Measurements from ENCODE around the gene PABPC1L. TPM values are rescaled to one million over a fixed set of nuclear protein-coding genes. Genes with fewer than 3 reads are reported as not detected.

Gene PABPC1L
- total RNA-seq, 1 donor from 2014 or later = 2.3 TPM

DNA sequence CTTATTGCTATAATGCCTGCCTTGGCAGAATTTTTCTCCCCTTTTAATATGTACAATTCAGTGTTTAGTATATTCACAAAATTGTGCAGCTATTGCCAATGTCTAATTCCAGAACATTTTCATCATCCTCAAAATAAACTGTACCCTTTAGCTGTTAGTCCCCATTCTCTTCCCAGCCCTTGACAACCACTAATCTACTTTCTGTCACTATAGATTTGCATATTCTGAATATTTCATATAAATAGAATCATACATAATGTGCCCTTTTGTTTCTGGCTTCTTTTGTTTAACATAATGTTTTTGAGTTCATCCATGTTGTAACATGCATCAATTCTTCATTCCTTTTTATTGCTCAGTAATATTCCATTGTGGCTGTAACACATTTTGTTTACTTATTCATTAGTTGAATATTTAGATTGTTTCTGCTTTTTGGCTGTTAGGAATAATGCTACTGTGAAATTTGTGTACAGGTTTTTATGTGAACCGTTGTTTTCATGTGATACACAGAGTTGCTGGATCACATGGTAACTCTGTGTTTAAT lies 78.8 kb downstream of the PABPC1L start:
- DNase-seq (ENCODE audit: missing footprints) = no peak
- intact Hi-C loops (cut with DNase I) = no loop called here
- no peak for ATAC-seq

Other genes starting within 250 kb of the PABPC1L start
- 13.6 TPM for gene CCN5, start 194.7 kb upstream of the PABPC1L start, total RNA-seq
- gene KCNK15, start 164.2 kb upstream of the PABPC1L start, total RNA-seq = 0.32 TPM
- not detected for gene RIMS4, start 99.5 kb upstream of the PABPC1L start, total RNA-seq
- 110 TPM for gene YWHAB, start 24.4 kb upstream of the PABPC1L start, total RNA-seq
- gene TOMM34, start 50.3 kb downstream of the PABPC1L start, total RNA-seq = 10.3 TPM
- 10.3 TPM for gene STK4, start 56.5 kb downstream of the PABPC1L start, total RNA-seq
- not detected for gene KCNS1, start 191.1 kb downstream of the PABPC1L start, total RNA-seq
- gene WFDC5, start 205.1 kb downstream of the PABPC1L start, total RNA-seq = not detected
- gene WFDC12, start 214.4 kb downstream of the PABPC1L start, total RNA-seq = not detected

Data from Right ventricle myocardium inferior (tissue), 1 donor.